Endothelial cell of umbilical vein (primary cell): ENCODE data around the gene RAB11FIP2. TPM values are rescaled to one million over a fixed set of nuclear protein-coding genes. Genes with fewer than 3 reads are reported as not detected.

ENCODE experiments used
- BruUV-seq: library from RNA; stranded (reverse); fragments of 400-500 nt; replicated peaks from 2 replicates; lab custom pipeline; 2021; lab: Mats Ljungman, UMichigan
- CTCF ChIA-PET: fragments of 300-600, 350-600 bp; sonication (Branson Sonifier 250); formaldehyde crosslinking; loops from one replicate; lab custom pipeline; 2021; ENCODE audit warnings: antibody characterized with exemption, inconsistent platforms; lab: Charles Lee
- POLR2A ChIA-PET: fragments of 300-600, 350-600 bp; sonication (Branson Sonifier 250); formaldehyde crosslinking; loops from one replicate; lab custom pipeline; 2021; ENCODE audit warnings: antibody characterized with exemption, inconsistent platforms; lab: Charles Lee
- DNase-seq: peaks from one replicate; pipeline ENCODE4 v3.0.0-alpha.2; 2011; ENCODE audit warnings: low read depth, low spot score
- FAIRE-seq: peaks from 2 replicates; lab custom pipeline; 2011; peaks lifted over from hg19 to GRCh38; lab: Jason Lieb, UNC
- H2AFZ ChIP-seq: 2 replicates; pipeline ENCODE4 v1.6.0; 2012; ENCODE audit warnings: low read depth, low read length, control low read depth, inconsistent platforms
- H3K27ac ChIP-seq: 2 replicates; pipeline ENCODE4 v1.5.1; 2011; ENCODE audit warnings: low read depth, mild to moderate bottlenecking, control low read depth, low read length, moderate library complexity; ENCODE audit not compliant: insufficient read depth
- H3K27me3 ChIP-seq, 2 experiments: 2 replicates each; pipeline versions ENCODE4 v1.6.0 to v1.6.1; 2011; ENCODE audit warnings: low read length in 2 of 2, mixed read lengths in 1 of 2; ENCODE audit not compliant: control insufficient read depth in 2 of 2, insufficient read depth in 2 of 2
- H3K36me3 ChIP-seq, 2 experiments: 2 replicates in 1 of 2; 3 replicates in 1 of 2; pipeline ENCODE4 v1.5.1; 2011; ENCODE audit warnings: low read length in 2 of 2, mild to moderate bottlenecking in 1 of 2, moderate library complexity in 1 of 2; ENCODE audit not compliant: control insufficient read depth in 2 of 2, insufficient read depth in 2 of 2; ENCODE audit errors: extremely low read depth in 1 of 2
- H3K4me1 ChIP-seq: 3 replicates; pipeline ENCODE4 v1.5.1; 2011; ENCODE audit warnings: mild to moderate bottlenecking, low read length; ENCODE audit not compliant: control insufficient read depth, insufficient read depth; ENCODE audit errors: extremely low read depth
- H3K4me2 ChIP-seq: 2 replicates; pipeline ENCODE4 v1.6.1; 2011; ENCODE audit warnings: low read length, control low read depth, mixed read lengths; ENCODE audit not compliant: insufficient read depth
- H3K4me3 ChIP-seq, 3 experiments: fragments of 200-600 bp in 1 of 3; sonication (generic), shearing (Covaris generic) in 1 of 3; replicated peaks in 1 of 3; 2 replicates each; pipeline ENCODE4 v1.5.1; 2011 to 2016; ENCODE audit warnings: control low read depth in 3 of 3, low read length in 3 of 3, mild to moderate bottlenecking in 2 of 3, inconsistent platforms in 1 of 3, low read depth in 1 of 3, moderate library complexity in 1 of 3; ENCODE audit not compliant: insufficient read depth in 1 of 3
- H3K79me2 ChIP-seq: 2 replicates; pipeline ENCODE4 v1.6.0; 2012; ENCODE audit warnings: low read length, inconsistent platforms; ENCODE audit not compliant: control insufficient read depth, insufficient read depth
- H3K9ac ChIP-seq: replicated peaks from 2 replicates; pipeline ENCODE3; 2011; ENCODE audit warnings: low read length, control low read depth; ENCODE audit not compliant: insufficient read depth; ENCODE audit errors: extremely low read depth
- H3K9me1 ChIP-seq: replicated peaks from 3 replicates; pipeline ENCODE4 v1.6.0; 2011; ENCODE audit warnings: mild to moderate bottlenecking, low read length; ENCODE audit not compliant: control insufficient read depth, insufficient read depth; ENCODE audit errors: extremely low read depth
- H3K9me3 ChIP-seq: replicated peaks from 2 replicates; pipeline ENCODE4 v1.5.1; 2012; ENCODE audit warnings: low read length, inconsistent platforms; ENCODE audit not compliant: control insufficient read depth, insufficient read depth
- H4K20me1 ChIP-seq: replicated peaks from 2 replicates; pipeline ENCODE3; 2011; ENCODE audit warnings: mild to moderate bottlenecking, low read length; ENCODE audit not compliant: control insufficient read depth, insufficient read depth; ENCODE audit errors: extremely low read depth
- EZH2 ChIP-seq: IDR thresholded peaks from 2 replicates; pipeline ENCODE4 v1.6.1; 2012; ENCODE audit warnings: borderline replicate concordance, low read depth, mild to moderate bottlenecking, moderate library complexity, low read length, inconsistent platforms; ENCODE audit not compliant: severe bottlenecking
- FOS ChIP-seq: IDR thresholded peaks from 2 replicates; pipeline ENCODE4 v1.6.1; 2011; ENCODE audit warnings: mild to moderate bottlenecking, low read length, moderate library complexity, borderline replicate concordance; ENCODE audit not compliant: insufficient read depth
- GATA2 ChIP-seq: IDR thresholded peaks from 2 replicates; pipeline ENCODE4 v1.7.0; 2011; ENCODE audit warnings: low read depth, mild to moderate bottlenecking, moderate library complexity, mixed read lengths, low read length; ENCODE audit not compliant: insufficient read length, insufficient read depth
- JUN ChIP-seq: IDR thresholded peaks from 2 replicates; pipeline ENCODE4 v1.6.1; 2011; ENCODE audit warnings: borderline replicate concordance, low read depth; ENCODE audit not compliant: insufficient read length, insufficient read depth
- MYC ChIP-seq: IDR thresholded peaks from one replicate; pipeline ENCODE4 v1.6.1; 2011; ENCODE audit warnings: mild to moderate bottlenecking, low read depth, low read length
- POLR2A ChIP-seq: IDR thresholded peaks from 2 replicates; pipeline ENCODE4 v1.6.1; 2012; ENCODE audit warnings: low read depth, mild to moderate bottlenecking, control low read depth, low read length
- POLR2AphosphoS5 ChIP-seq: IDR thresholded peaks from 2 replicates; pipeline ENCODE4 v1.6.1; 2012; ENCODE audit warnings: low read depth, mild to moderate bottlenecking, control low read depth, low read length, moderate library complexity; ENCODE audit not compliant: insufficient read depth
- dilution Hi-C: fragments of 300-500 bp; cut with MboI; formaldehyde crosslinking; loops from one replicate; pipeline ENCODE4 v1.15.0; 2019; ENCODE audit warnings: low sequenced_read_pairs; ENCODE audit not compliant: extremely low pct_ligation_motif_present
- intact Hi-C: fragments of 100-400 bp; cut with micrococcal nuclease; formaldehyde crosslinking; loops from one replicate; pipeline ENCODE4 v1.10.0; 2022
- polyA plus RNA-seq, 4 experiments: library from polyadenylated mRNA; depleted of rRNA in 3 of 4; stranded (reverse) in 3 of 4; unstranded in 1 of 4; fragments of >200 nt; gene quantifications; 2 replicates each; pipeline versions ENCODE4 v1.2.1 to v1.2.3, GENCODE V29; 2011 to 2012; ENCODE audit warnings: missing spikeins in 1 of 4
- total RNA-seq: library from RNA; stranded (reverse); gene quantifications from 2 replicates; pipeline ENCODE4 v1.2.3, GENCODE V29; 2021
- TF ChIP-seq, protein P1 (sequence below): IDR thresholded peaks from 2 replicates; pipeline ENCODE4 v1.6.1; 2011; ENCODE audit not compliant: insufficient read depth, insufficient read length
- TF ChIP-seq, protein P2 (sequence below), 2 donors: IDR thresholded peaks; 1 replicate in 1 of 2; 2 replicates in 1 of 2; pipeline ENCODE4 v1.5.1; 2011; ENCODE audit warnings: low read length in 2 of 2, mild to moderate bottlenecking in 2 of 2, moderate library complexity in 2 of 2, control low read depth in 1 of 2, inconsistent platforms in 1 of 2, low read depth in 1 of 2; ENCODE audit not compliant: insufficient read depth in 1 of 2; ENCODE audit errors: extremely low read depth in 1 of 2

RAB11FIP2 gene
- total and polyA plus RNA-seq, 2 donors (not counting 3 experiments of a cell fraction or from before 2014, with no cell fraction given) = 1.9 to 8.6 TPM

DNA sequence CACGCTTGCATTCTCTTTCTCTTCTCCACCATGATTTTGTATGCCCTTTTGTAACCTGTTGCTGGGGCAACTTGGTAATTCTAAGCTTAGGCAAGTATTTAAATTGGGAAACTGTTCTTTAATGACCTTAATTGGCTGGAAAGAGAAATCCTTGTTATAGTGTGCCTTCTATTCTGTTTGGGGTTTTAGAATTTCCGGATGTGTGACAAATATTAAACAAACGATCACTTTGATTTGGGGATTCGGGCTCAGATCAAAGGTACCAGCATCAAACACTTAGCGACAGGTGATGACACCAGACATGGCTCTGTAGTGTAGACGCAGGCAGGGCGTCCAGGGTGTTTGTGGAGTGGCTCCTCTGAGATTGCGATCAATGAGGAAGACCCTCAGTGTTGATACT, 55.0 kb downstream of the RAB11FIP2 start:
- H3K79me2 ChIP-seq = no peaks in the 10 kb centered on the region
- H3K4me1 ChIP-seq = no peaks in the 10 kb centered on the region
- dilution Hi-C loops = no loop called here
- BruUV-seq = no TSS peak
- H3K9ac ChIP-seq = no peak overlapping the region
- H3K27ac ChIP-seq = no peak overlapping the region
- POLR2A ChIA-PET = no interaction called here
- CTCF ChIA-PET = interaction anchor here (1.1 kb wide), 1 partner anchor 14 kb away, joined by 3 read pairs; no protein-coding TSS in a partner anchor
- H3K4me3 ChIP-seq = no peak overlapping the region
- DNase-seq = no peak
- H3K27me3 ChIP-seq = no peaks in the 10 kb centered on the region
- intact Hi-C loops = no loop called here
- no peaks in the 10 kb centered on the region for H3K36me3 ChIP-seq
- TF ChIP-seq POLR2AphosphoS5 (no peak), GATA2 (no peak), JUN (no peak), MYC (no peak), POLR2A (no peak), EZH2 (no peak), FOS (no peak)
- TF ChIP-seq, protein P1, sequence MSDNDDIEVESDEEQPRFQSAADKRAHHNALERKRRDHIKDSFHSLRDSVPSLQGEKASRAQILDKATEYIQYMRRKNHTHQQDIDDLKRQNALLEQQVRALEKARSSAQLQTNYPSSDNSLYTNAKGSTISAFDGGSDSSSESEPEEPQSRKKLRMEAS = no peak
- TF ChIP-seq, protein P2, sequence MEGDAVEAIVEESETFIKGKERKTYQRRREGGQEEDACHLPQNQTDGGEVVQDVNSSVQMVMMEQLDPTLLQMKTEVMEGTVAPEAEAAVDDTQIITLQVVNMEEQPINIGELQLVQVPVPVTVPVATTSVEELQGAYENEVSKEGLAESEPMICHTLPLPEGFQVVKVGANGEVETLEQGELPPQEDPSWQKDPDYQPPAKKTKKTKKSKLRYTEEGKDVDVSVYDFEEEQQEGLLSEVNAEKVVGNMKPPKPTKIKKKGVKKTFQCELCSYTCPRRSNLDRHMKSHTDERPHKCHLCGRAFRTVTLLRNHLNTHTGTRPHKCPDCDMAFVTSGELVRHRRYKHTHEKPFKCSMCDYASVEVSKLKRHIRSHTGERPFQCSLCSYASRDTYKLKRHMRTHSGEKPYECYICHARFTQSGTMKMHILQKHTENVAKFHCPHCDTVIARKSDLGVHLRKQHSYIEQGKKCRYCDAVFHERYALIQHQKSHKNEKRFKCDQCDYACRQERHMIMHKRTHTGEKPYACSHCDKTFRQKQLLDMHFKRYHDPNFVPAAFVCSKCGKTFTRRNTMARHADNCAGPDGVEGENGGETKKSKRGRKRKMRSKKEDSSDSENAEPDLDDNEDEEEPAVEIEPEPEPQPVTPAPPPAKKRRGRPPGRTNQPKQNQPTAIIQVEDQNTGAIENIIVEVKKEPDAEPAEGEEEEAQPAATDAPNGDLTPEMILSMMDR (IDR thresholded peaks at IDR 0.05; ENCODE audit: extremely low read depth in 1 of 2, insufficient read depth in 1 of 2, low read depth in 1 of 2, low read length in 2 of 2) = no peak
- no peaks in the 10 kb centered on the region for H3K9me1 ChIP-seq
- no peak overlapping the region for H2AFZ ChIP-seq
- no peaks in the 10 kb centered on the region for H4K20me1 ChIP-seq
- H3K4me2 ChIP-seq = no peak overlapping the region
- H3K9me3 ChIP-seq = no peaks in the 10 kb centered on the region
- no peak for FAIRE-seq
